GF-D8 (cell line): ENCODE results near the gene KLRF2.
"Not testable (repeated sequence)": the region's sequence is repeated elsewhere in the genome, so short reads cannot be mapped to it uniquely, and the experiment has no call there.

ENCODE experiments used
- DNase-seq: peaks from one replicate; lab custom pipeline; 2025; lab: John Stamatoyannopoulos, UW

Gene KLRF2

GRCh38 chr12:9881246-9881645 lies at the start of gene KLRF2:
Gene KLRF2, plus strand, starts transcription at chr12:9881489. Its CDS starts 107 bp downstream, at chr12:9881596.
- DNase-seq, result no peak

GRCh38 chr12:9831720-9832119 lies 49.6 kb upstream of the KLRF2 start:
- no peak for DNase-seq

- no peak for DNase-seq
Measured at GRCh38 chr12:9843407-9843806, 37.9 kb upstream of the KLRF2 start.

GRCh38 chr12:9848899-9849298 lies 32.4 kb upstream of the KLRF2 start:
- DNase-seq, result no peak

- DNase-seq, result no peak
Measured at GRCh38 chr12:9851050-9851449, 30.2 kb upstream of the KLRF2 start.

GRCh38 chr12:9851927-9852326 lies 29.4 kb upstream of the KLRF2 start:
- no peak for DNase-seq

GRCh38 chr12:9856151-9856550 lies 25.1 kb upstream of the KLRF2 start:
- no peak for DNase-seq

GRCh38 chr12:9856894-9857293 lies 24.4 kb upstream of the KLRF2 start:
- DNase-seq, result no peak

GRCh38 chr12:9858135-9858534 lies 23.2 kb upstream of the KLRF2 start:
- DNase-seq, result no peak

GRCh38 chr12:9864913-9865675 lies 16.2 kb upstream of the KLRF2 start:
- DNase-seq, result no peak

GRCh38 chr12:9866860-9867269 lies 14.4 kb upstream of the KLRF2 start:
- no peak for DNase-seq

- DNase-seq, result no peak
Measured at GRCh38 chr12:9867531-9867930, 13.8 kb upstream of the KLRF2 start.

- no peak for DNase-seq
Measured at GRCh38 chr12:9868311-9868801, 12.9 kb upstream of the KLRF2 start.

- no peak for DNase-seq
Measured at GRCh38 chr12:9868951-9869306, 12.4 kb upstream of the KLRF2 start.

GRCh38 chr12:9869307-9870161 lies 11.8 kb upstream of the KLRF2 start, which contains the start of gene CLEC2B:
Gene CLEC2B, minus strand, starts transcription at chr12:9869354.
- no peak for DNase-seq

GRCh38 chr12:9870286-9870866 lies 10.9 kb upstream of the KLRF2 start:
- DNase-seq, result no peak

GRCh38 chr12:9872162-9872561 lies 9.1 kb upstream of the KLRF2 start:
- no peak for DNase-seq

GRCh38 chr12:9872742-9873141 lies 8.5 kb upstream of the KLRF2 start:
- no peak for DNase-seq

- not testable (repeated sequence) for DNase-seq
Measured at GRCh38 chr12:9876120-9876519, 5.2 kb upstream of the KLRF2 start.

- no peak for DNase-seq
Measured at GRCh38 chr12:9880532-9881078, 684 bp upstream of the KLRF2 start.

- DNase-seq, result no peak
Measured at GRCh38 chr12:9881988-9882387, 699 bp downstream of the KLRF2 start.

GRCh38 chr12:9883175-9883574 lies 1.9 kb downstream of the KLRF2 start:
- DNase-seq, result no peak
